Activated CD4-positive, CD25-positive, alpha-beta regulatory T cell treated with anti-CD3 and anti-CD28 coated beads, Interleukin-2, amount 50 U/mL, for 24 hours (primary cell): ENCODE results near the gene MYLK.

ENCODE experiments used
- ATAC-seq, 2 donors: fragments of 150-1000 bp; cut with Tn5 transposase; one replicate each; pipeline ENCODE4 v1.10.0; 2021; ENCODE audit warnings: mild to moderate bottlenecking in 1 of 2, moderate library complexity in 1 of 2

Gene MYLK

GRCh38 chr3:123582315-123582714 lies 301.8 kb downstream of the MYLK start:
- ATAC-seq = no peak

- peak; percentile 51 to 53 for ATAC-seq
Observed at GRCh38 chr3:123576122-123576521, 308.0 kb downstream of the MYLK start.

GRCh38 chr3:123571973-123572365 lies 312.2 kb downstream of the MYLK start:
- ATAC-seq = no peak

GRCh38 chr3:123571264-123571972 lies 312.7 kb downstream of the MYLK start:
- ATAC-seq = no peak

- ATAC-seq = no peak
Observed at GRCh38 chr3:123568875-123569274, 315.3 kb downstream of the MYLK start.

- ATAC-seq = no peak
Observed at GRCh38 chr3:123568034-123568433, 316.1 kb downstream of the MYLK start.

GRCh38 chr3:123564056-123564455 lies 320.1 kb downstream of the MYLK start:
- ATAC-seq = peak in 1 of 2 donors; percentile 10

- ATAC-seq = no peak
Observed at GRCh38 chr3:123562547-123562946, 321.6 kb downstream of the MYLK start.

- ATAC-seq = no peak
Observed at GRCh38 chr3:123561188-123561587, 322.9 kb downstream of the MYLK start.
